Spinal cord (tissue), 10 donors: ENCODE results near the gene AMDHD2. TPM values are rescaled to one million over a fixed set of nuclear protein-coding genes. Genes with fewer than 3 reads are reported as not detected.

Source experiments
- DNase-seq, 6 donors: peaks; one replicate each; pipeline versions ENCODE4 v3.0.0 to v3.0.0-alpha.2; 2013 to 2015; ENCODE audit warnings: low spot score in 6 of 6, low read depth in 4 of 6
- H3K27ac ChIP-seq: one replicate; pipeline ENCODE4 v1.5.1; 2013; ENCODE audit warnings: low read depth, low read length, control low read depth
- H3K27me3 ChIP-seq: one replicate; pipeline ENCODE4 v1.6.1; 2013; ENCODE audit warnings: low read length; ENCODE audit not compliant: control insufficient read depth, insufficient read depth
- H3K36me3 ChIP-seq: one replicate; pipeline ENCODE4 v1.6.1; 2013; ENCODE audit warnings: low read length; ENCODE audit not compliant: control insufficient read depth, insufficient read depth
- H3K4me1 ChIP-seq: one replicate; pipeline ENCODE4 v1.6.1; 2013; ENCODE audit warnings: low read length; ENCODE audit not compliant: control insufficient read depth, insufficient read depth
- H3K4me3 ChIP-seq: one replicate; pipeline ENCODE4 v1.5.1; 2013; ENCODE audit warnings: low read depth, low read length, control low read depth
- H3K9me3 ChIP-seq: one replicate; pipeline ENCODE4 v1.6.1; 2013; ENCODE audit warnings: low read length; ENCODE audit not compliant: control insufficient read depth, insufficient read depth
- WGBS: methylation state at CpG from one replicate; pipeline ENCODE4 v1.1.5; 2013; ENCODE audit warnings: missing lambda C conversion rate; ENCODE audit not compliant: insufficient coverage; 5-methylcytosine and 5-hydroxymethylcytosine counted together
- polyA plus RNA-seq, 2 donors: library from polyadenylated mRNA; unstranded; fragments of 120-200 nt; gene quantifications; one replicate each; pipeline ENCODE4 v1.2.1, GENCODE V29; 2013; ENCODE audit not compliant: insufficient read length in 2 of 2
- total RNA-seq, 2 donors: library from RNA; depleted of rRNA in 1 of 2; stranded (reverse); fragments of 120-200 nt in 1 of 2; fragments of >200 nt in 1 of 2; gene quantifications; one replicate each; pipeline versions ENCODE4 v1.2.3 to v1.2.4, GENCODE V29; 2013 to 2014
- donor health status: healthy.

The AMDHD2 gene
- total and polyA plus RNA-seq, 4 donors, result 15.4 to 39.1 (median 31.1) TPM

DNA sequence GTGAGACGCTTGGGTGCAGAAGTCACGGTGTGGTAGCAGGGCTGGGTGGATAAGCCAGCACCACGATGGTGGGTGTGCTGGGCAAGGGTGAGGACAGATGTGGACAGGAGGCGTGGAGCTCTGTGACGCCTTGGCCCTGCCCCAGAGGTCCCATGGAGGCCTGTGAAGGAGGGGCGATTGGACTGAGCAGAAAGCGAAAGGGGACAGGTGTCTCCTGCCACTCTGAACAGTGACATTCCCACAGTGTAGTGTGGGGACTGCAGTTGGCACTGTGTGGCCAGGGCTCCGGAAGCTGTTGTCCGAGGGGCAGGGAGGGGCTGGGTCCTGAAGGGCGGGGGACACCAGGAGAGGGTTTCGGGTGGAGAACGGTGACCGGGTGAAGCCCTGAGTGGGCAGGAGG, 37.9 kb upstream of the AMDHD2 start:
- Histone ChIP-seq H3K27me3 (no peaks in the 10 kb centered on the region), H3K9me3 (no peaks in the 10 kb centered on the region), H3K36me3 (peaks cover 68% of the 10 kb centered on the region), H3K4me3 (no peak overlapping the region), H3K27ac (no peak overlapping the region), H3K4me1 (peaks cover 58% of the 10 kb centered on the region)
- 78% methylated on average over 11 of the region's 13 CpGs for WGBS
- DNase-seq, result no peak

- peak overlapping the region; percentile 52 for H3K27ac ChIP-seq
- H3K36me3 ChIP-seq, result peaks cover 72% of the 10 kb centered on the region
- peak in 2 of 6 donors; percentile 28 to 59 for DNase-seq
- 49% methylated on average over 29 of the region's 32 CpGs for WGBS
- no peaks in the 10 kb centered on the region for H3K27me3 ChIP-seq
- H3K4me1 ChIP-seq, result peaks cover 58% of the 10 kb centered on the region
- no peak overlapping the region for H3K4me3 ChIP-seq
- no peaks in the 10 kb centered on the region for H3K9me3 ChIP-seq
Measured at GRCh38 chr16:2482708-2483534, 37.2 kb upstream of the AMDHD2 start.

GRCh38 chr16:2483939-2484897, 36.0 kb upstream of the AMDHD2 start:
- no peak overlapping the region for H3K27ac ChIP-seq
- no peak for DNase-seq
- H3K4me3 ChIP-seq, result no peak overlapping the region
- H3K27me3 ChIP-seq, result no peaks in the 10 kb centered on the region
- H3K9me3 ChIP-seq, result no peaks in the 10 kb centered on the region
- peaks cover 68% of the 10 kb centered on the region for H3K36me3 ChIP-seq
- peaks cover 56% of the 10 kb centered on the region for H3K4me1 ChIP-seq
- WGBS, result 84% methylated on average over 16 of the region's 16 CpGs

DNA sequence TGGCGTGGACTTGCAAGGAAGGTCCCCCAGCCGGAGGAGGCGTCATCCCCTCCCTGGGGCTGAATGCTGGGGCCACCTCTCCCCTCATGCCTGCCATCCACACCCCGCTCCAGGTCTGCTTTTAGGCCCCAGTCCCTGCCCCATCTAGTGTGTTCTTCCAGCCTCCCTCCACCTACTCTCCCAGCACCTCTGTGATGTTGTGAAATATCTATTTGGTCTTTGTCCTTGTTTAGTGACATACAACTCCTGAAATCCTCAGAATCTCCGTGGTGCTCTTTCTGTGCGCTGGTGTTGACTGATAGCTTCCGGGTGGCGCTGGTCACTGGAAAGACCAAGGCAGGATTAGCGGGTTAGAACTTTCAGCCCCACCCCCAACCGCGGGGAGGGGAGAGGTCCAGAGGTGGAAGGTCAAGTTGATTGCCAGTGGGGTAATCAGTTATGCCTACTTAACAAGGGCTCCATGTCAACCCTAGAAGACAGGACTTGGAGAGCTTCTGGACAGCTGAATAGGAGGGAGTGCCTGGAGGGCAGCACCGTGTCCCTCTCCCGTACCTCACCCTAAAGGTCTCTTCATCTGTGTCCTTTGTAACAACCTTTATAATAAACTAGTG, 35.2 kb upstream of the AMDHD2 start:
- Histone ChIP-seq H3K27ac (no peak overlapping the region), H3K4me1 (peaks cover 56% of the 10 kb centered on the region), H3K36me3 (peaks cover 68% of the 10 kb centered on the region), H3K27me3 (no peaks in the 10 kb centered on the region), H3K4me3 (no peak overlapping the region), H3K9me3 (no peaks in the 10 kb centered on the region)
- no peak for DNase-seq
- WGBS, result 85% methylated on average over 7 of the region's 13 CpGs

- Histone ChIP-seq H3K4me3 (no peak overlapping the region), H3K4me1 (peaks cover 64% of the 10 kb centered on the region), H3K27ac (no peak overlapping the region), H3K27me3 (no peaks in the 10 kb centered on the region), H3K36me3 (peaks cover 69% of the 10 kb centered on the region), H3K9me3 (no peaks in the 10 kb centered on the region)
- 89% methylated on average over 28 of the region's 33 CpGs for WGBS
- DNase-seq, result no peak
Measured at GRCh38 chr16:2485811-2486507, 34.2 kb upstream of the AMDHD2 start.

- peaks cover 68% of the 10 kb centered on the region for H3K36me3 ChIP-seq
- H3K4me3 ChIP-seq, result no peak overlapping the region
- no peaks in the 10 kb centered on the region for H3K9me3 ChIP-seq
- no peak overlapping the region for H3K27ac ChIP-seq
- H3K4me1 ChIP-seq, result peaks cover 60% of the 10 kb centered on the region
- WGBS, result 58% methylated on average over 29 of the region's 29 CpGs
- DNase-seq, result no peak
- H3K27me3 ChIP-seq, result no peaks in the 10 kb centered on the region
Measured at GRCh38 chr16:2486645-2487516, 33.3 kb upstream of the AMDHD2 start.

DNA sequence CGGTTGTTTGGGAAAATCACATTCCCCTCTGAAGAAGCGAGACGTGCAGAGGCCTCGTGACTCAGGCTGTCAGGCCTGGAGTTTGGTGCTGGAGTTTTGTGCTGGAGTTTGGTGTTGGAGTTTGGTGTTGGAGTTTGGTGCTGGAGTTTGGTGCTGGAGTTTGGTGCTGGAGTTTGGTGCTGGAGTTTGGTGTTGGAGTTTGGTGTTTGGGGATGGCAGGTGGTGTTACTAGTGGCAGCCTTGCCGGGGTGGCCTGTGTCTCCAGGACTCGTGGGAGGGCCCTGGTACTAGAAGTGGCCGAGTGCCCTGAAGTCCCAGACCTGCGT, 32.7 kb upstream of the AMDHD2 start:
- H3K9me3 ChIP-seq, result no peaks in the 10 kb centered on the region
- DNase-seq, result no peak
- H3K4me1 ChIP-seq, result peaks cover 55% of the 10 kb centered on the region
- no peak overlapping the region for H3K27ac ChIP-seq
- H3K4me3 ChIP-seq, result no peak overlapping the region
- no peaks in the 10 kb centered on the region for H3K27me3 ChIP-seq
- 75% methylated on average over 8 of the region's 8 CpGs for WGBS
- H3K36me3 ChIP-seq, result peaks cover 68% of the 10 kb centered on the region

- WGBS, result 75% methylated on average over 7 of the region's 15 CpGs
- H3K4me1 ChIP-seq, result peaks cover 50% of the 10 kb centered on the region
- no peak for DNase-seq
- H3K9me3 ChIP-seq, result no peaks in the 10 kb centered on the region
- H3K4me3 ChIP-seq, result no peak overlapping the region
- H3K36me3 ChIP-seq, result peaks cover 64% of the 10 kb centered on the region
- no peaks in the 10 kb centered on the region for H3K27me3 ChIP-seq
- no peak overlapping the region for H3K27ac ChIP-seq
Measured at GRCh38 chr16:2487903-2488531, 32.2 kb upstream of the AMDHD2 start.
